Activated CD4-positive, alpha-beta T cell treated with anti-CD3 and anti-CD28 coated beads, Interleukin-2, amount 10 ng/mL, durations not matched to agents 7 days and 5 days (primary cell): ENCODE results near the gene BNC2. TPM values are rescaled to one million over a fixed set of nuclear protein-coding genes. Genes with fewer than 3 reads are reported as not detected.

Experiments used
- CTCF ChIA-PET: fragments of 350-600 bp; sonication (Branson Sonifier 250); formaldehyde crosslinking; loops from one replicate; lab custom pipeline; 2021; ENCODE audit warnings: antibody characterized with exemption; lab: Charles Lee
- POLR2A ChIA-PET: fragments of 350-600 bp; sonication (Branson Sonifier 250); formaldehyde crosslinking; loops from one replicate; lab custom pipeline; 2021; ENCODE audit warnings: antibody characterized with exemption; lab: Charles Lee
- DNase-seq: peaks from one replicate; pipeline ENCODE4 v3.0.0-alpha.2; 2020
- H3K27ac Mint-ChIP-seq: one replicate; pipeline ENCODE4 v1.8.0; 2021; ENCODE audit warnings: mild to moderate bottlenecking, moderate library complexity, mixed read lengths
- H3K27me3 Mint-ChIP-seq: one replicate; pipeline ENCODE4 v1.8.0; 2021; ENCODE audit warnings: mixed read lengths
- H3K36me3 Mint-ChIP-seq: one replicate; pipeline ENCODE4 v1.8.0; 2021; ENCODE audit warnings: low read depth, mixed read lengths
- H3K4me1 Mint-ChIP-seq: one replicate; pipeline ENCODE4 v1.8.0; 2021; ENCODE audit warnings: mixed read lengths
- H3K4me3 Mint-ChIP-seq: one replicate; pipeline ENCODE4 v1.8.0; 2021; ENCODE audit warnings: mild to moderate bottlenecking, moderate library complexity, mixed read lengths
- H3K9me3 Mint-ChIP-seq: one replicate; pipeline ENCODE4 v1.8.0; 2021; ENCODE audit warnings: mixed read lengths
- total RNA-seq, 2 experiments: library from RNA; stranded (reverse); gene quantifications; one replicate each; pipeline ENCODE4 v1.2.3, GENCODE V29; 2021

Gene BNC2
- total RNA-seq, 2 experiments from 2014 or later: not detected

DNA sequence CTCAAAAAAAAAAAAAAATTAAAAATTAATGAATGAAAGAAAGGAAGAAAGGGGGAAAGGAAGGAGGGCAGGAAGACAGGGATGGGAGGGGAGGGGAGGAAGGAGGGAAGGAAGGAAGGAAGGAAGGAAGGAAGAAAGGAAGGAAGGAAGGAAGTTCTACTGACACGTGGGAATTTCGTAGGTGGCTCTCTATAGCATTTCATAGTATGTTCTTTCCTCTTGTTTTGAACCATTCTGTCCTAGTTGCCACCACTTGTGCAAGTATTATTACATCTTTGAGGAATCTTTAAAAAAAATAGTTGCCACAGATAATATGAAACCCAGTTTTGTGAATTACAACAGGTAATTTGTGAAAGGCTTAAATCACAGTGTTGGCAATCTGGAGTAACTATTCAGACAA, 253.8 kb downstream of the BNC2 start:
- no peak for DNase-seq
- ChIA-PET POLR2A (no interaction called here), CTCF (no interaction called here)
- H3K27ac Mint-ChIP-seq: no peak overlapping the region
- H3K4me3 Mint-ChIP-seq: no peak overlapping the region
- no peaks in the 10 kb centered on the region for H3K9me3 Mint-ChIP-seq
- no peaks in the 10 kb centered on the region for H3K4me1 Mint-ChIP-seq
- H3K27me3 Mint-ChIP-seq: no peaks in the 10 kb centered on the region
- H3K36me3 Mint-ChIP-seq: no peaks in the 10 kb centered on the region

DNA sequence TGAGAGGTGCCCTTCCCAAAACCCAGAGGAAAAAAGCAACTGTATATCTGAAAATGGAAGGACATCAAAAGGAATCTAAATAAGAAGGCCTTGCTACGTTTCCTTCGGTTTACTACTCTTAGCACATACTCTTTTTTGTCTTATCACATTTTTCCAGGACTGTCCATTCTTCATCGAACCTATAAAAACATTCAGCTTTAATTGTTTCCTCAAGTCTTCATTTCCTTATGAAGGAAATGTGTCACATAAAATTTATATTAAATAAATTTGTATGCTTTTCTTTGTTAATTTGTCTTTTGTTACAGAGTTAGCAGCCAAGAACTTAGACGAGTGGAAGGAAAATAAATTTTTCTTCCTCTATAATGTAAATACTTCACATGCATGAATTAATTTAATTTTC, 255.0 kb downstream of the BNC2 start:
- H3K4me3 Mint-ChIP-seq: no peak overlapping the region

DNA sequence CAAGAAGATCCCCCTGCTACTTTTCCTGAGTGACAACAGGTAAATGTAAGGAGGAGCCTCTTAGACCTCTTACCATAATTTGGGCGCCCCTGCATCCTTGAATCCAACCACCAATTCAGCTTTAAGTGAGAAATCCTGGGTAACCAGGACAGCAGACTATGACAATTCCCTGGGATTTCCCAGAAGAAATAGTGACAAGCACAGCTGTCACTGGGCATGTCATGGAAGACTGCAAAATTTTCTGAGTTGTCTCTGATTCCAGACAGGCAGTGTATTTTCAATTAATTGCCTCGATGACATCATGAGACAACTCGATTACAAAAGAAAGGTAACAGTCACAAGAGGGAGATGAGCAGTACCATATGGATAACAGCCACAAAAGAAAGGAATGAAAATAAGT, 256.9 kb downstream of the BNC2 start:
- H3K27ac Mint-ChIP-seq: no peak overlapping the region
- DNase-seq: no peak
- no peak overlapping the region for H3K4me3 Mint-ChIP-seq
- H3K36me3 Mint-ChIP-seq: no peaks in the 10 kb centered on the region
- H3K27me3 Mint-ChIP-seq: no peaks in the 10 kb centered on the region
- no peaks in the 10 kb centered on the region for H3K9me3 Mint-ChIP-seq
- no peaks in the 10 kb centered on the region for H3K4me1 Mint-ChIP-seq
- ChIA-PET CTCF (no interaction called here), POLR2A (no interaction called here)

More for the DNA sequence above, 255.0 kb downstream of the BNC2 start:
- H3K4me1 Mint-ChIP-seq: no peaks in the 10 kb centered on the region
- no peak overlapping the region for H3K27ac Mint-ChIP-seq
- POLR2A ChIA-PET: no interaction called here
- no peak for DNase-seq
- H3K36me3 Mint-ChIP-seq: no peaks in the 10 kb centered on the region
- CTCF ChIA-PET: interaction anchor here (0.5 kb wide), 1 partner anchor 121 kb away, joined by 3 read pairs; no protein-coding TSS in a partner anchor
- no peaks in the 10 kb centered on the region for H3K9me3 Mint-ChIP-seq
- H3K27me3 Mint-ChIP-seq: no peaks in the 10 kb centered on the region

DNA sequence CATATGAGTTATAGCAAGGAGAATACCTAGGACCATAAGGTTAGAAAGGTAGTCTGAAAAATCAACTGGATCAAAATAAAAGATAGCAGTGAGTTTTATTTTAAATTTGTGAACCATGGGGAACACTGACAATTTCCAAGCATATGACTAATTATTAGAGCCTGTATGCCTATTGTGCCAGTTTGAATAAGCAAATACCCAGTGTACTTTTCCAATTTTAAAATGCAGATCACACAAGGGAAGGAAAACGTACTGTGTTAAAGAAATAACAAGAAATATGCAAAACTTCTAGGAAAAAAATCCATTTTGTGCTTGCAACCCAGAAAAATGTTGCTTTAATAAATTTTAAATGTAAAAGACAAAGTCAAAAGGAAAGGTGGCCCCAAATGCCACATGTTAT, 257.4 kb downstream of the BNC2 start:
- no peaks in the 10 kb centered on the region for H3K4me1 Mint-ChIP-seq
- no peaks in the 10 kb centered on the region for H3K36me3 Mint-ChIP-seq
- H3K27me3 Mint-ChIP-seq: no peaks in the 10 kb centered on the region
- no peaks in the 10 kb centered on the region for H3K9me3 Mint-ChIP-seq
- ChIA-PET CTCF (no interaction called here), POLR2A (no interaction called here)
- no peak overlapping the region for H3K4me3 Mint-ChIP-seq
- no peak overlapping the region for H3K27ac Mint-ChIP-seq
- DNase-seq: no peak

DNA sequence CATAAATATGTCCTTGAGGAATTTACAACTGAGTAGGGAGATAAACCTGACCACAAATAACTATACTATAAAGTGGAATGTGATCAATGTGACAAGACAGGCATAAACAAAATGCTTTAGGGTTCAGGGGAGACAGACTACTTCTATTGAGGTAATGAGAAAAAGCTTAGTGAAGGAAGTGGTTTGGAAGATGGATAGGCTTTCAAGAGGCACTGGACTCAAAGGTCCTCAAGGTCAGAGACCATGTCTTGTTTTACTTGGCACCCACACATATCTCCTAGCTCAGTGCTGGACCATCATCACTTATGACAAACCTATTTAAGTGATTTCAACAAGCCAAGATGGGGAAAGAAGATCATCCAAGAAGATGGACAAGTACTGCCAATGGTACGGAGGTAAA, 257.8 kb downstream of the BNC2 start:
- no peak overlapping the region for H3K4me3 Mint-ChIP-seq
- CTCF ChIA-PET: no interaction called here
- no peaks in the 10 kb centered on the region for H3K27me3 Mint-ChIP-seq
- H3K9me3 Mint-ChIP-seq: no peaks in the 10 kb centered on the region
- DNase-seq: no peak
- POLR2A ChIA-PET: no interaction called here
- H3K4me1 Mint-ChIP-seq: no peaks in the 10 kb centered on the region
- no peak overlapping the region for H3K27ac Mint-ChIP-seq
- no peaks in the 10 kb centered on the region for H3K36me3 Mint-ChIP-seq

DNA sequence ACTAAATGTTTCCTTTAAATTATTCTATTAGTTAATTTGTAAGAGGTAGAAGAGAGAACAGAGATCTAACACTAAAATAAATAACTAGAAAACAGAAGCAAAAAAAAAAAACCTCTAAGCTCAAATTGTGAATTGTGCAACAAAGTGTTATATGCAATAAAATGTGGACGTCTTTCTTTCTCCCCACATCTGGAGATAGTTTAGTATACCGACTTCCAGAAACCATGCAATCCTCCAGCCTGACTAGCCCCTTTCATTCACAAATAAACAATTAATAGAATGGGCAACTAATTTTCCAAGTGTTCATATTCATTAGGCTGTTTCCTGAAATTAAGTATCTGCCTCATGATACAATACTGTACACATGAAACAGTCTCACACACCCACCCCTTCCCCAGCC, 258.5 kb downstream of the BNC2 start:
- no peak overlapping the region for H3K4me3 Mint-ChIP-seq
- H3K27ac Mint-ChIP-seq: no peak overlapping the region
- no peaks in the 10 kb centered on the region for H3K36me3 Mint-ChIP-seq
- CTCF ChIA-PET: interaction anchor here (0.6 kb wide), 1 partner anchor 54 kb away, joined by 4 read pairs; no protein-coding TSS in a partner anchor
- DNase-seq: no peak
- no peaks in the 10 kb centered on the region for H3K27me3 Mint-ChIP-seq
- H3K9me3 Mint-ChIP-seq: no peaks in the 10 kb centered on the region
- POLR2A ChIA-PET: no interaction called here
- no peaks in the 10 kb centered on the region for H3K4me1 Mint-ChIP-seq

DNA sequence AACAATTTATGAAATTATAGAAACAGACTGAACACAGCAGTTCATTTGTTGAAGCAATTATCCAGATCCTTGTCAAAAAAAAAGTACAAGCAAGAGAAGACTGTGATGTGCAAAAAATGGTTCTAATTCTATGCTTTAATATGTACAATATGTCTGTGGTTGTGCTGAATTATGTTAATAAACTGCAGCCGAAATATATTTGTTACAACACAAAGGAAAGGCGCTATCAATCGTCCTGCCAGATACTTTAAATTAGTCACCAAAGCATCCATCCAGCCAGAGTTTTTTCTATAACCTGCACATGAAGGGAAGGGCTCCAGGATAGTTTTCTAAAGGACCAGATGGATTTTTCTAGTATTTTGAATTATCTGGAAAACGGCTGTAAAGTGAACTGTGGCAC, 259.5 kb downstream of the BNC2 start:
- H3K36me3 Mint-ChIP-seq: no peaks in the 10 kb centered on the region
- POLR2A ChIA-PET: no interaction called here
- CTCF ChIA-PET: no interaction called here
- DNase-seq: no peak
- H3K27ac Mint-ChIP-seq: no peak overlapping the region
- H3K4me1 Mint-ChIP-seq: no peaks in the 10 kb centered on the region
- no peak overlapping the region for H3K4me3 Mint-ChIP-seq
- no peaks in the 10 kb centered on the region for H3K9me3 Mint-ChIP-seq
- no peaks in the 10 kb centered on the region for H3K27me3 Mint-ChIP-seq

DNA sequence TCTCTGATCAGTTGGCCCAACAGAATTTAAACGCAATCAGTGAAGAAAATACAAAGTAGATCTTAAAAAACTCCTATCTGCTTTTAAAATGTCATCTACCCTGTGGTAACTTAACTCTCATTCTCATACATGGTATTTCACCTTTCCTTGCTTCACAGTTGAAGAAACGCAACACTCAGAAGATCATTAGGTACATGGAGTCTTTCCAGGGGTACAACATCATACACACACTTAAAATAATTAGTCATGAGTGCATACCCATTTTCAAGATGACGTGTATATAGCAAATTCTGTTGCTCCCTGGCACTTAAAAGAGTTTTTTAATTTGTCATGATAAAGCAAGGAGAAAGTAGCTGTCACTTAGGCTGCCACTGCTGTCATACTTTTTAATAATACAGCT, 259.9 kb downstream of the BNC2 start:
- POLR2A ChIA-PET: no interaction called here
- no peaks in the 10 kb centered on the region for H3K4me1 Mint-ChIP-seq
- H3K27me3 Mint-ChIP-seq: no peaks in the 10 kb centered on the region
- H3K27ac Mint-ChIP-seq: no peak overlapping the region
- no peak for DNase-seq
- H3K36me3 Mint-ChIP-seq: no peaks in the 10 kb centered on the region
- CTCF ChIA-PET: no interaction called here
- H3K4me3 Mint-ChIP-seq: no peak overlapping the region
- H3K9me3 Mint-ChIP-seq: no peaks in the 10 kb centered on the region

DNA sequence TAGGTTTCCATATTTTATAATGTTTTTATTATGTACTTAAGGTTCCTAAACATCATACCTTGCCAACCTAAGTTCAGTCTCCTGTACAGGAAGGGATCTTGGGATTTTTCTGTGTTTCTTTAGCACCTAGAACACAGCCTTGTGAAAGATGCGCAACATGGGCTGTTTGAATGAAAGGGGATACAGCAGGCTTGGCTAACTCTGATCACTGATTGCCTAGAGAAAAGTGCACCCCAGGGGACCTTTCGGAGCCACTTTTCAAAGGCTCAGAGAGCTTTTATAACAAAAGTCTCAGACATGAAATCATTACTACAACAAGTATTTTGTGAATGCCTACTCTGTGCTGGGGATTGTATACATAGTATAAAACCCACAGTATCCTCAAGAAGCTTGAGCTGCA, 261.6 kb downstream of the BNC2 start:
- Mint-ChIP-seq H3K27ac (no peak overlapping the region), H3K9me3 (no peaks in the 10 kb centered on the region), H3K4me1 (no peaks in the 10 kb centered on the region), H3K4me3 (no peak overlapping the region), H3K27me3 (no peaks in the 10 kb centered on the region), H3K36me3 (no peaks in the 10 kb centered on the region)
- POLR2A ChIA-PET: no interaction called here
- no peak for DNase-seq
- CTCF ChIA-PET: no interaction called here

DNA sequence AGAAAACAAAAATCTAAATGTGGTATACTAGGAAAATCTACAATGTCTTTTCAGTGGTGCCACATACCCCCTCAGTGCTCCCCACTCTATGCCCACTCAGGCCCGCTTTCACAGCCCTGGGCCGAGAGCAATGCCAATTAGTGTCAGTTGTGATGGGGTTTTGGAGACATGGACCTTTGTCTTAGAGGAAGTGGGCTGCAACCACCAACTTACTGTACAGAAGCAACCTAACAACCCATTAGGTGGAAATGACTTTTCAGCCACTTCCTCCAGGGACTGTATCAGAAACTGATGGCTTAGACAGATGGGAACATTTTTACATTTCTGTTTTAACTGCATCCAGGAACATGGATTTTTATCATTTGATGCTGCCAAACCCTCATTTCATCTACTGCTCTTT, 268.0 kb downstream of the BNC2 start:
- H3K4me1 Mint-ChIP-seq: no peaks in the 10 kb centered on the region
- DNase-seq: no peak
- no peak overlapping the region for H3K4me3 Mint-ChIP-seq
- H3K9me3 Mint-ChIP-seq: no peaks in the 10 kb centered on the region
- H3K27me3 Mint-ChIP-seq: no peaks in the 10 kb centered on the region
- no peaks in the 10 kb centered on the region for H3K36me3 Mint-ChIP-seq
- no peak overlapping the region for H3K27ac Mint-ChIP-seq
- ChIA-PET POLR2A (no interaction called here), CTCF (no interaction called here)

DNA sequence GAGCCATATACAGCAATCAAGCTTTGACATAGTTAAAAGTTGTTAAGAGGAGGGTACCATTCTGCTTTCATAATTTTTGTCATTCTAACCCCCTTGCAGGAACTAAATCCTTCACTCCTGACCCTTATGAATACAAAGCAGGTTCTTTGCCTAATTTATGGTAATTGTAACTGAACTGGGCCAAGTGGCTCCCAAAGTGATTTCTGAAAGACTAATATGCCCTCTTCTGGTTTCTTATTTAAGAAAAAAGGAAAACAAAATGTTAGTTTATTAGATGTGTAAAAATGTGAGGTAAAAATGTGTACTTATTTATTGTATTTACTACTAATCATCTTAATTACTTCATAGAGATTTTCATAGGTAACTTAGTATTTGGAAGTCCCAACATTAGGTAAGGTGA, 268.5 kb downstream of the BNC2 start:
- Mint-ChIP-seq H3K9me3 (no peaks in the 10 kb centered on the region), H3K27me3 (no peaks in the 10 kb centered on the region), H3K4me1 (no peaks in the 10 kb centered on the region), H3K4me3 (no peak overlapping the region), H3K36me3 (no peaks in the 10 kb centered on the region), H3K27ac (no peak overlapping the region)
- ChIA-PET CTCF (no interaction called here), POLR2A (no interaction called here)
- DNase-seq: no peak

DNA sequence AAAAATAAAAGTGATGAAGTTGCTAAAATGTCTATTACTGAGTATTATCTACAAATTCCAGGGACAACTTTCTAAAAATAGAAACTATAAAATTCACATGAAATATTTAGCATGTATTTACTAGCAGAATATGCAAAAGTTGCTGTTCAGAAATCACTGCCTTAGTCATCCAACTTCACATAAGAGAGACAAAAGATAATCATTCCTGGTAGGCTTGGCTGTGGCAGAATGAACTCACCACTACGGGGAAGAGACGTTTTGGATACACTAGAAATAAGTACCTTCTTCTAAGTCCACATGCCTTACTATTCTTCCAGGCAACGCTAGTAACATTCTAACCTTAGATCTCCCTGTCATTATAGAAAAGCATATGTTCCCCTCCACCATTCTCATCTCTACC, 272.2 kb downstream of the BNC2 start:
- CTCF ChIA-PET: no interaction called here
- no peak for DNase-seq
- Mint-ChIP-seq H3K36me3 (no peaks in the 10 kb centered on the region), H3K4me1 (no peaks in the 10 kb centered on the region), H3K9me3 (no peaks in the 10 kb centered on the region), H3K27me3 (no peaks in the 10 kb centered on the region), H3K4me3 (no peak overlapping the region), H3K27ac (no peak overlapping the region)
- POLR2A ChIA-PET: no interaction called here

DNA sequence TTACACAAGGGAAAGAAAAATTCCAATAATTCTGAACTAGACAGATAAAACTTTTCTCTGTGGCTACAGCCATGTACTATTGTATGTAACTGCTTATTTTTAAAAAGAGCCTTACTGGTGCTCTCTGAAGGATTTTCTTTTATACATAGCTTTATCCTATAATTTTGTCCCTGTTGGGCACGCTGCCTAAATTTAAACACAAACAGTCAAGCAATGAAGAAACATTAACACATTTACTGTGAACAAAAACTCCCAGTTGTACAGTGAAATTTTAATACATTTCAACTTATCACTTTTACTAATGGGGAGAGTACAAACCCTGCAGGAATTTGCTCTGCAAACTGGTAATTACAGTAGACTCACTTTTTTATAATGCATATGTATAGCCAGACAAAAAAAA, 273.3 kb downstream of the BNC2 start:
- Mint-ChIP-seq H3K27me3 (no peaks in the 10 kb centered on the region), H3K4me1 (no peaks in the 10 kb centered on the region), H3K9me3 (no peaks in the 10 kb centered on the region), H3K4me3 (no peak overlapping the region), H3K36me3 (no peaks in the 10 kb centered on the region), H3K27ac (no peak overlapping the region)
- CTCF ChIA-PET: no interaction called here
- no peak for DNase-seq
- POLR2A ChIA-PET: no interaction called here

DNA sequence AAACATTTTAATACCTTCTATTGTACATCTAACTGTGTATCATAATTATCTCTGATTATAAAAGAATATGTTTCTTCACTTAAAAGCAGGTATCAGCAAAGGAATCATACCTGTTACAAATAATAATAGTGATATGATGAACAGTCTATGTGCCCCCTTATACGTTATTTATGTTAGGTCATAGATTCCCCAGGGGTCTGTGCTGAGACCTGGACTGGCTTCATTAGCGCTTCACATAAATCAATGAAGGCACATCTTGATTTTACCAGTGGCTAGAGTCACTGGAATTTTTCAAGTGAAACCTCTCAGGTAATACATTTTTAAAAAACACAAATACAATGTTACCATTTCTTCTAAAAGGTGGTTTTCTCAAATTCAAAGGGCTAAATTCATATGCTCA, 275.2 kb downstream of the BNC2 start:
- no peak overlapping the region for H3K27ac Mint-ChIP-seq
- H3K4me1 Mint-ChIP-seq: no peaks in the 10 kb centered on the region
- no peaks in the 10 kb centered on the region for H3K9me3 Mint-ChIP-seq
- no peaks in the 10 kb centered on the region for H3K36me3 Mint-ChIP-seq
- no peak overlapping the region for H3K4me3 Mint-ChIP-seq
- H3K27me3 Mint-ChIP-seq: no peaks in the 10 kb centered on the region
- POLR2A ChIA-PET: no interaction called here
- CTCF ChIA-PET: no interaction called here
- no peak for DNase-seq
